GM23338 (cell line): ENCODE measurements around the gene TASP1. TPM values are rescaled to one million over a fixed set of nuclear protein-coding genes. Genes with fewer than 3 reads are reported as not detected.

ENCODE experiments used
- ATAC-seq: fragments of 200-7000 bp; cut with Tn5 transposase; 3 replicates; pipeline ENCODE4 v1.9.1; 2020
- DNase-seq: peaks from one replicate; pipeline ENCODE4 v3.0.0-alpha.2; 2015; ENCODE audit warnings: low spot score
- H2AFZ ChIP-seq: fragments of 200-600 bp; sonication (generic); 2 replicates; pipeline ENCODE4 v1.8.0; 2016; ENCODE audit warnings: antibody characterized with exemption, mild to moderate bottlenecking, moderate library complexity
- H3F3A ChIP-seq: fragments of 200-600 bp; sonication (generic); replicated peaks from 2 replicates; pipeline ENCODE4 v1.8.0; 2017; ENCODE audit warnings: antibody characterized with exemption, mixed run types, low read depth
- H3K27ac ChIP-seq: fragments of 200-600 bp; sonication (generic); 2 replicates; pipeline ENCODE4 v1.6.1; 2016; ENCODE audit warnings: low read depth
- H3K27me3 ChIP-seq: fragments of 200-600 bp; sonication (generic); 2 replicates; pipeline ENCODE4 v1.8.0; 2016; ENCODE audit warnings: mild to moderate bottlenecking, mixed run types, moderate library complexity; ENCODE audit not compliant: insufficient read depth
- H3K36me3 ChIP-seq: fragments of 200-600 bp; sonication (generic); 2 replicates; pipeline ENCODE4 v1.8.0; 2016; ENCODE audit warnings: mild to moderate bottlenecking; ENCODE audit not compliant: insufficient read depth
- H3K4me1 ChIP-seq: fragments of 200-600 bp; sonication (generic); 2 replicates; pipeline ENCODE4 v1.8.0; 2016; ENCODE audit warnings: mild to moderate bottlenecking, moderate library complexity; ENCODE audit not compliant: insufficient read depth
- H3K4me2 ChIP-seq: fragments of 200-600 bp; sonication (generic); 2 replicates; pipeline ENCODE4 v1.7.1; 2017; ENCODE audit warnings: mixed run types
- H3K4me3 ChIP-seq: fragments of 200-600 bp; sonication (generic); 2 replicates; pipeline ENCODE4 v1.6.1; 2016; ENCODE audit warnings: mixed run types
- H3K79me2 ChIP-seq: fragments of 200-600 bp; sonication (generic); replicated peaks from 2 replicates; pipeline ENCODE4 v1.8.0; 2017; ENCODE audit warnings: mild to moderate bottlenecking; ENCODE audit not compliant: insufficient read depth
- H3K9me2 ChIP-seq: fragments of 200-600 bp; sonication (generic); 2 replicates; pipeline ENCODE4 v1.8.0; 2017; ENCODE audit not compliant: insufficient read depth
- H4K20me1 ChIP-seq: fragments of 200-600 bp; sonication (generic); replicated peaks from 2 replicates; pipeline ENCODE4 v1.8.0; 2017; ENCODE audit warnings: mild to moderate bottlenecking; ENCODE audit not compliant: insufficient read depth
- H3K27ac Mint-ChIP-seq: 2 replicates; pipeline ENCODE4 v1.8.0; 2020; ENCODE audit warnings: inconsistent platforms, mild to moderate bottlenecking, moderate library complexity, mixed read lengths
- H3K27me3 Mint-ChIP-seq: 3 replicates; pipeline ENCODE4 v1.8.0; 2022; ENCODE audit warnings: low read depth, mild to moderate bottlenecking, moderate library complexity, mixed read lengths, inconsistent platforms; ENCODE audit not compliant: insufficient read depth, poor library complexity
- H3K36me3 Mint-ChIP-seq: 3 replicates; pipeline ENCODE4 v1.8.0; 2021; ENCODE audit warnings: low read depth, mild to moderate bottlenecking, inconsistent platforms, moderate library complexity, mixed read lengths
- H3K4me1 Mint-ChIP-seq: 3 replicates; pipeline ENCODE4 v1.8.0; 2020; ENCODE audit warnings: mild to moderate bottlenecking, inconsistent platforms, mixed read lengths
- H3K4me3 Mint-ChIP-seq: 3 replicates; pipeline ENCODE4 v1.8.0; 2021; ENCODE audit warnings: moderate library complexity, mild to moderate bottlenecking, inconsistent platforms, mixed read lengths
- H3K9me3 Mint-ChIP-seq: 3 replicates; pipeline ENCODE4 v1.8.0; 2020; ENCODE audit warnings: moderate library complexity, mild to moderate bottlenecking, inconsistent platforms, mixed read lengths
- CREB1 ChIP-seq: fragments of 250-450 bp; sonication (Bioruptor Pico); IDR thresholded peaks from 2 replicates; pipeline ENCODE4 v1.5.0; 2020; ENCODE audit warnings: low read depth, mild to moderate bottlenecking, moderate library complexity
- EZH2 ChIP-seq: fragments of 200-600 bp; sonication (generic); IDR thresholded peaks from one replicate; pipeline ENCODE4 v1.8.0; 2017; ENCODE audit warnings: antibody characterized with exemption, mild to moderate bottlenecking, low read depth; ENCODE audit not compliant: unreplicated experiment
- EZH2phosphoT487 ChIP-seq: fragments of 200-600 bp; sonication (generic); IDR thresholded peaks from one replicate; pipeline ENCODE4 v1.8.1; 2018; ENCODE audit warnings: antibody characterized with exemption; ENCODE audit not compliant: unreplicated experiment
- JUNB ChIP-seq: IDR thresholded peaks from one replicate; pipeline ENCODE4 v1.6.1; 2016; ENCODE audit warnings: antibody characterized with exemption; ENCODE audit not compliant: unreplicated experiment
- POLR2AphosphoS5 ChIP-seq: IDR thresholded peaks from 2 replicates; pipeline ENCODE4 v1.6.1; 2016; ENCODE audit warnings: antibody characterized with exemption, low read depth
- ZNF114 ChIP-seq: fragments of 250-450 bp; sonication (Bioruptor Pico); IDR thresholded peaks from 2 replicates; pipeline ENCODE4 v1.5.0; 2020; ENCODE audit warnings: mild to moderate bottlenecking, moderate library complexity
- ZNF331 ChIP-seq: fragments of 250-450 bp; sonication (Bioruptor Pico); IDR thresholded peaks from 2 replicates; pipeline ENCODE4 v1.5.0; 2020; ENCODE audit warnings: low read depth, mild to moderate bottlenecking, moderate library complexity
- polyA plus RNA-seq: library from polyadenylated mRNA; unstranded; fragments of >200 nt; fragmentation: Nextera tagmentation; extraction: Ambion mirVana; gene quantifications from 2 replicates; pipeline ENCODE4 v1.2.1, GENCODE V29; 2016
- total RNA-seq: library from RNA; depleted of rRNA; stranded (reverse); fragments of >200 nt; shearing (Covaris generic); gene quantifications from 2 replicates; pipeline ENCODE4 v1.2.3, GENCODE V29; 2014
- TF ChIP-seq, protein P1 (sequence below): fragments of 250-450 bp; sonication (Bioruptor Pico); IDR thresholded peaks from 2 replicates; pipeline ENCODE4 v1.5.0; 2020; ENCODE audit warnings: mild to moderate bottlenecking, moderate library complexity
- TF ChIP-seq, protein P2 (sequence below): IDR thresholded peaks from one replicate; pipeline ENCODE4 v1.6.1; 2018; ENCODE audit warnings: antibody characterized with exemption; ENCODE audit not compliant: unreplicated experiment
- TF ChIP-seq, protein P3 (sequence below): IDR thresholded peaks from 2 replicates; pipeline ENCODE4 v1.6.1; 2016; ENCODE audit warnings: antibody characterized with exemption
- TF ChIP-seq, protein P4 (sequence below), 2 experiments: fragments of 200-600 bp in 1 of 2; sonication (generic) in 1 of 2; conservative IDR thresholded peaks; 2 replicates each; pipeline versions ENCODE4 v1.5.1 to v1.6.1; 2016 to 2017; ENCODE audit warnings: antibody characterized with exemption in 2 of 2, low read depth in 2 of 2, mild to moderate bottlenecking in 2 of 2, moderate library complexity in 1 of 2

The TASP1 gene
- total and polyA plus RNA-seq, 2 experiments from 2014 or later: 9.7 to 9.8 TPM

DNA sequence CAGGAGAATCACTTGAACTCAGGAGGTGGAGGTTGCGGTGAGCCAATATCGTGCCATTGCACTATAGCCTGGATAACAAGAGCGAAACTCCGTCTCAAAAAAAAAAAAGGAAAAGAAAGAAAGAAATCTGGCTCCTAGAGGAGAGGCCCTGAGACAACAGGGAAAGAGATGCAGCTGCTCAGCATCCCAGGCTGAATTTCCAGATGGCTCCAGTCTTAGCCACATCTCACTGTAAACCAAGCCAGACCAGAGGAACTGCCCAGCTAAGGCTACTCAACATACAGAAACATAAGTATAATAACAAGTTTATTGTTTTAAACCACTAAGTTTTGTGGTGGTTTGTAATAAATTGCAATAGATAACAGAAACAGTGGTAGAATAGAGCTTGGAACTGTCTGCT is 38.5 kb upstream of the TASP1 start:
- Histone ChIP-seq H3K36me3 (no peaks in the 10 kb centered on the region), H3K4me1 (no peaks in the 10 kb centered on the region), H3K9me2 (peaks cover 3% of the 10 kb centered on the region), H3K4me3 (no peak overlapping the region), H3K4me2 (no peak overlapping the region), H3K27me3 (no peaks in the 10 kb centered on the region), H2AFZ (no peak overlapping the region), H3K27ac (no peak overlapping the region), H4K20me1 (no peaks in the 10 kb centered on the region), H3F3A (no peaks in the 10 kb centered on the region), H3K79me2 (no peaks in the 10 kb centered on the region)
- H3K27me3 Mint-ChIP-seq: peaks cover 3% of the 10 kb centered on the region
- H3K27ac Mint-ChIP-seq: no peak overlapping the region
- H3K9me3 Mint-ChIP-seq: no peaks in the 10 kb centered on the region
- H3K4me1 Mint-ChIP-seq: no peaks in the 10 kb centered on the region
- no peak for TF ChIP-seq EZH2phosphoT487
- no peak for TF ChIP-seq ZNF114 (CRISPR knock-in tag)
- no peak for TF ChIP-seq JUNB
- TF ChIP-seq, protein P1, sequence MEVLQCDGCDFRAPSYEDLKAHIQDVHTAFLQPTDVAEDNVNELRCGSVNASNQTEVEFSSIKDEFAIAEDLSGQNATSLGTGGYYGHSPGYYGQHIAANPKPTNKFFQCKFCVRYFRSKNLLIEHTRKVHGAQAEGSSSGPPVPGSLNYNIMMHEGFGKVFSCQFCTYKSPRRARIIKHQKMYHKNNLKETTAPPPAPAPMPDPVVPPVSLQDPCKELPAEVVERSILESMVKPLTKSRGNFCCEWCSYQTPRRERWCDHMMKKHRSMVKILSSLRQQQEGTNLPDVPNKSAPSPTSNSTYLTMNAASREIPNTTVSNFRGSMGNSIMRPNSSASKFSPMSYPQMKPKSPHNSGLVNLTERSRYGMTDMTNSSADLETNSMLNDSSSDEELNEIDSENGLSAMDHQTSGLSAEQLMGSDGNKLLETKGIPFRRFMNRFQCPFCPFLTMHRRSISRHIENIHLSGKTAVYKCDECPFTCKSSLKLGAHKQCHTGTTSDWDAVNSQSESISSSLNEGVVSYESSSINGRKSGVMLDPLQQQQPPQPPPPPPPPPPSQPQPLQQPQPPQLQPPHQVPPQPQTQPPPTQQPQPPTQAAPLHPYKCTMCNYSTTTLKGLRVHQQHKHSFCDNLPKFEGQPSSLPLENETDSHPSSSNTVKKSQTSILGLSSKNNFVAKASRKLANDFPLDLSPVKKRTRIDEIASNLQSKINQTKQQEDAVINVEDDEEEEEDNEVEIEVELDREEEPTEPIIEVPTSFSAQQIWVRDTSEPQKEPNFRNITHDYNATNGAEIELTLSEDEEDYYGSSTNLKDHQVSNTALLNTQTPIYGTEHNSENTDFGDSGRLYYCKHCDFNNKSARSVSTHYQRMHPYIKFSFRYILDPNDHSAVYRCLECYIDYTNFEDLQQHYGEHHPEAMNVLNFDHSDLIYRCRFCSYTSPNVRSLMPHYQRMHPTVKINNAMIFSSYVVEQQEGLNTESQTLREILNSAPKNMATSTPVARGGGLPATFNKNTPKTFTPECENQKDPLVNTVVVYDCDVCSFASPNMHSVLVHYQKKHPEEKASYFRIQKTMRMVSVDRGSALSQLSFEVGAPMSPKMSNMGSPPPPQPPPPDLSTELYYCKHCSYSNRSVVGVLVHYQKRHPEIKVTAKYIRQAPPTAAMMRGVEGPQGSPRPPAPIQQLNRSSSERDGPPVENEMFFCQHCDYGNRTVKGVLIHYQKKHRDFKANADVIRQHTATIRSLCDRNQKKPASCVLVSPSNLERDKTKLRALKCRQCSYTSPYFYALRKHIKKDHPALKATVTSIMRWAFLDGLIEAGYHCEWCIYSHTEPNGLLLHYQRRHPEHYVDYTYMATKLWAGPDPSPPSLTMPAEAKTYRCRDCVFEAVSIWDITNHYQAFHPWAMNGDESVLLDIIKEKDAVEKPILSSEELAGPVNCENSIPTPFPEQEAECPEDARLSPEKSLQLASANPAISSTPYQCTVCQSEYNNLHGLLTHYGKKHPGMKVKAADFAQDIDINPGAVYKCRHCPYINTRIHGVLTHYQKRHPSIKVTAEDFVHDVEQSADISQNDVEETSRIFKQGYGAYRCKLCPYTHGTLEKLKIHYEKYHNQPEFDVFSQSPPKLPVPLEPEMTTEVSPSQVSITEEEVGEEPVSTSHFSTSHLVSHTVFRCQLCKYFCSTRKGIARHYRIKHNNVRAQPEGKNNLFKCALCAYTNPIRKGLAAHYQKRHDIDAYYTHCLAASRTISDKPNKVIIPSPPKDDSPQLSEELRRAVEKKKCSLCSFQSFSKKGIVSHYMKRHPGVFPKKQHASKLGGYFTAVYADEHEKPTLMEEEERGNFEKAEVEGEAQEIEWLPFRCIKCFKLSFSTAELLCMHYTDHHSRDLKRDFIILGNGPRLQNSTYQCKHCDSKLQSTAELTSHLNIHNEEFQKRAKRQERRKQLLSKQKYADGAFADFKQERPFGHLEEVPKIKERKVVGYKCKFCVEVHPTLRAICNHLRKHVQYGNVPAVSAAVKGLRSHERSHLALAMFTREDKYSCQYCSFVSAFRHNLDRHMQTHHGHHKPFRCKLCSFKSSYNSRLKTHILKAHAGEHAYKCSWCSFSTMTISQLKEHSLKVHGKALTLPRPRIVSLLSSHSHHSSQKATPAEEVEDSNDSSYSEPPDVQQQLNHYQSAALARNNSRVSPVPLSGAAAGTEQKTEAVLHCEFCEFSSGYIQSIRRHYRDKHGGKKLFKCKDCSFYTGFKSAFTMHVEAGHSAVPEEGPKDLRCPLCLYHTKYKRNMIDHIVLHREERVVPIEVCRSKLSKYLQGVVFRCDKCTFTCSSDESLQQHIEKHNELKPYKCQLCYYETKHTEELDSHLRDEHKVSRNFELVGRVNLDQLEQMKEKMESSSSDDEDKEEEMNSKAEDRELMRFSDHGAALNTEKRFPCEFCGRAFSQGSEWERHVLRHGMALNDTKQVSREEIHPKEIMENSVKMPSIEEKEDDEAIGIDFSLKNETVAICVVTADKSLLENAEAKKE (CRISPR knock-in tag): no peak
- no peak for TF ChIP-seq POLR2AphosphoS5
- TF ChIP-seq EZH2: no peak
- TF ChIP-seq, protein P2, sequence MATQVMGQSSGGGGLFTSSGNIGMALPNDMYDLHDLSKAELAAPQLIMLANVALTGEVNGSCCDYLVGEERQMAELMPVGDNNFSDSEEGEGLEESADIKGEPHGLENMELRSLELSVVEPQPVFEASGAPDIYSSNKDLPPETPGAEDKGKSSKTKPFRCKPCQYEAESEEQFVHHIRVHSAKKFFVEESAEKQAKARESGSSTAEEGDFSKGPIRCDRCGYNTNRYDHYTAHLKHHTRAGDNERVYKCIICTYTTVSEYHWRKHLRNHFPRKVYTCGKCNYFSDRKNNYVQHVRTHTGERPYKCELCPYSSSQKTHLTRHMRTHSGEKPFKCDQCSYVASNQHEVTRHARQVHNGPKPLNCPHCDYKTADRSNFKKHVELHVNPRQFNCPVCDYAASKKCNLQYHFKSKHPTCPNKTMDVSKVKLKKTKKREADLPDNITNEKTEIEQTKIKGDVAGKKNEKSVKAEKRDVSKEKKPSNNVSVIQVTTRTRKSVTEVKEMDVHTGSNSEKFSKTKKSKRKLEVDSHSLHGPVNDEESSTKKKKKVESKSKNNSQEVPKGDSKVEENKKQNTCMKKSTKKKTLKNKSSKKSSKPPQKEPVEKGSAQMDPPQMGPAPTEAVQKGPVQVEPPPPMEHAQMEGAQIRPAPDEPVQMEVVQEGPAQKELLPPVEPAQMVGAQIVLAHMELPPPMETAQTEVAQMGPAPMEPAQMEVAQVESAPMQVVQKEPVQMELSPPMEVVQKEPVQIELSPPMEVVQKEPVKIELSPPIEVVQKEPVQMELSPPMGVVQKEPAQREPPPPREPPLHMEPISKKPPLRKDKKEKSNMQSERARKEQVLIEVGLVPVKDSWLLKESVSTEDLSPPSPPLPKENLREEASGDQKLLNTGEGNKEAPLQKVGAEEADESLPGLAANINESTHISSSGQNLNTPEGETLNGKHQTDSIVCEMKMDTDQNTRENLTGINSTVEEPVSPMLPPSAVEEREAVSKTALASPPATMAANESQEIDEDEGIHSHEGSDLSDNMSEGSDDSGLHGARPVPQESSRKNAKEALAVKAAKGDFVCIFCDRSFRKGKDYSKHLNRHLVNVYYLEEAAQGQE: no peak
- TF ChIP-seq, protein P3, sequence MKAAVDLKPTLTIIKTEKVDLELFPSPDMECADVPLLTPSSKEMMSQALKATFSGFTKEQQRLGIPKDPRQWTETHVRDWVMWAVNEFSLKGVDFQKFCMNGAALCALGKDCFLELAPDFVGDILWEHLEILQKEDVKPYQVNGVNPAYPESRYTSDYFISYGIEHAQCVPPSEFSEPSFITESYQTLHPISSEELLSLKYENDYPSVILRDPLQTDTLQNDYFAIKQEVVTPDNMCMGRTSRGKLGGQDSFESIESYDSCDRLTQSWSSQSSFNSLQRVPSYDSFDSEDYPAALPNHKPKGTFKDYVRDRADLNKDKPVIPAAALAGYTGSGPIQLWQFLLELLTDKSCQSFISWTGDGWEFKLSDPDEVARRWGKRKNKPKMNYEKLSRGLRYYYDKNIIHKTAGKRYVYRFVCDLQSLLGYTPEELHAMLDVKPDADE: no peak
- no peak for TF ChIP-seq ZNF331 (CRISPR knock-in tag)
- no peak for TF ChIP-seq CREB1 (CRISPR knock-in tag)
- TF ChIP-seq, protein P4, sequence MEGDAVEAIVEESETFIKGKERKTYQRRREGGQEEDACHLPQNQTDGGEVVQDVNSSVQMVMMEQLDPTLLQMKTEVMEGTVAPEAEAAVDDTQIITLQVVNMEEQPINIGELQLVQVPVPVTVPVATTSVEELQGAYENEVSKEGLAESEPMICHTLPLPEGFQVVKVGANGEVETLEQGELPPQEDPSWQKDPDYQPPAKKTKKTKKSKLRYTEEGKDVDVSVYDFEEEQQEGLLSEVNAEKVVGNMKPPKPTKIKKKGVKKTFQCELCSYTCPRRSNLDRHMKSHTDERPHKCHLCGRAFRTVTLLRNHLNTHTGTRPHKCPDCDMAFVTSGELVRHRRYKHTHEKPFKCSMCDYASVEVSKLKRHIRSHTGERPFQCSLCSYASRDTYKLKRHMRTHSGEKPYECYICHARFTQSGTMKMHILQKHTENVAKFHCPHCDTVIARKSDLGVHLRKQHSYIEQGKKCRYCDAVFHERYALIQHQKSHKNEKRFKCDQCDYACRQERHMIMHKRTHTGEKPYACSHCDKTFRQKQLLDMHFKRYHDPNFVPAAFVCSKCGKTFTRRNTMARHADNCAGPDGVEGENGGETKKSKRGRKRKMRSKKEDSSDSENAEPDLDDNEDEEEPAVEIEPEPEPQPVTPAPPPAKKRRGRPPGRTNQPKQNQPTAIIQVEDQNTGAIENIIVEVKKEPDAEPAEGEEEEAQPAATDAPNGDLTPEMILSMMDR (conservative IDR thresholded peaks at IDR 0.05; ENCODE audit: low read depth in 2 of 2): no peak
- ATAC-seq: no peak
- H3K4me3 Mint-ChIP-seq: no peak overlapping the region
- no peaks in the 10 kb centered on the region for H3K36me3 Mint-ChIP-seq
- no peak for DNase-seq
